T47D (cell line): Measurements from ENCODE around the gene PRKACA.

Experiments
- DNase-seq, 2 experiments: peaks; one replicate each; pipeline versions ENCODE4 v3.0.0 to v3.0.0-alpha.2; 2011 to 2012; ENCODE audit warnings: low read depth in 1 of 2, low spot score in 1 of 2
- JUND ChIP-seq: IDR thresholded peaks from 2 replicates; pipeline ENCODE4 v1.6.1; 2012; ENCODE audit warnings: low read depth
- in situ Hi-C: cut with HindIII; loops from 2 replicates; pipeline ENCODE4 v1.10.0; 2016; ENCODE audit warnings: low sequenced_read_pairs, low pct_unique_long_range_greater_than_20kb

The PRKACA gene

DNA sequence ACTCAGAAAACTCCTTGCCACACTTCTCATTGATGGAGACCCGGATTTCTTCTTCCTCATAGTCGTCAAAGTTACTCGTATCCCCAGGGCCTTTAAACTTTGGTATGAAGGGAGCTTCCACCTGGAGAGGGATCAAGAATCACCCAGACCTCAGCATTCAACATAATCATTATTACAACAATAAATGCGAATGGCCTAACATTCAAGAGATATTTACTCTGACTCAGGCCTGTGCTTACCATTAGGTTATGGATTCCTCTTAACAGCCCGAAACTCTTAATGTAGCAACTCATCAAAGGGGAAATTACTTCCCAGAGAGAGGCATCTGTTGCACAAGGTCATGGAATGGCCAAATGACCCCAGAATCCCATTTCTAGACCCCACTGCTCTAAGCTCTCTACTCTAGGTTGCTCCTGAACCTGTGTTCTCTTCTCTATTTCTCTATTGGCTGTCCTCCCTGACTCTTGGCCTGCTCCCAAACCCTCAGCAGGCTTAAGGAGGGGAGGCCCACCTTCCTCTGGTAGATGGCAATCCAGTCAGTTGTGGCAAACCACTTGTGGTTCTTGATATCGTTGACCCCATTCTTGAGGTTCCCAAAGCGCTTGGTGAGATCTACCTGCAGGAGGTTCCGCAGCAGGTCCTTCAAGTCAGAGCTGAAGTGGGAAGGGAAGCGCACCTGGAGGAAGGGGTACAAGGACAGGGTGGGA, 24.3 kb downstream of the PRKACA start:
- in situ Hi-C loops: no loop called here
- no peak for DNase-seq
- TF ChIP-seq JUND: no peak

DNA sequence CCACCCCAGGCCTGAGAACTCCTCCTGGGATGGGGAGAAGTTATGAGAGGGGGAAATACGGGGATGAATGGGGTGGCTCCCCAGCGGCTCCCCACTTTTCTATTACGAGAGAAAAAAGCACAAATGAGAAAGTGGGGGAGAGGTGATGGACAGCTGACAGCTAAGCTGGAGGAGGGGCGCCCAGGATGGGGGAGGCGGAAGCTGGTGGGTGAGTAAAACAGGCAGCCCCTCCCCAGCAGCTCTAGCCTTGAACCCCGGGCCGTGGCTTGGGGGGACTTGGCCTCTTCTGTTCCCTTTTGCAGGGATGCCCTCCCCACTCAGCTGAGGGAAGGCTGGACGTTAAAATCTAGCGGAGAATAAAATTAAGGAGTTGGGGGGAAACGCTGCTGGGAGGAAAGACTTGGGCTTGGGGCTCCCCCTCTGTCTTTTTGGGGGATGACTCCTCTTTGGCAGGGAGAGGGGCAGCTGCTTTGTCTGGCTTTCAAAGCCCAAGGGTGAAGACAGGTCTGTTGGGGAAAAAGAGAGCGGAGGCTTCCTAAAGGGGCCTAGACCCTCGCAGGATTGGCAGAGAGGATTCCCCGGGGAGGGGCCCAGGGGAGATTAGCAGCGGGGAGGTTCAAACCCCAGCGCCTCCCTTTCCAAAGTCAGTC, 25.6 kb downstream of the PRKACA start:
- no peak for DNase-seq
- TF ChIP-seq JUND: no peak
- in situ Hi-C loops: no loop called here

DNA sequence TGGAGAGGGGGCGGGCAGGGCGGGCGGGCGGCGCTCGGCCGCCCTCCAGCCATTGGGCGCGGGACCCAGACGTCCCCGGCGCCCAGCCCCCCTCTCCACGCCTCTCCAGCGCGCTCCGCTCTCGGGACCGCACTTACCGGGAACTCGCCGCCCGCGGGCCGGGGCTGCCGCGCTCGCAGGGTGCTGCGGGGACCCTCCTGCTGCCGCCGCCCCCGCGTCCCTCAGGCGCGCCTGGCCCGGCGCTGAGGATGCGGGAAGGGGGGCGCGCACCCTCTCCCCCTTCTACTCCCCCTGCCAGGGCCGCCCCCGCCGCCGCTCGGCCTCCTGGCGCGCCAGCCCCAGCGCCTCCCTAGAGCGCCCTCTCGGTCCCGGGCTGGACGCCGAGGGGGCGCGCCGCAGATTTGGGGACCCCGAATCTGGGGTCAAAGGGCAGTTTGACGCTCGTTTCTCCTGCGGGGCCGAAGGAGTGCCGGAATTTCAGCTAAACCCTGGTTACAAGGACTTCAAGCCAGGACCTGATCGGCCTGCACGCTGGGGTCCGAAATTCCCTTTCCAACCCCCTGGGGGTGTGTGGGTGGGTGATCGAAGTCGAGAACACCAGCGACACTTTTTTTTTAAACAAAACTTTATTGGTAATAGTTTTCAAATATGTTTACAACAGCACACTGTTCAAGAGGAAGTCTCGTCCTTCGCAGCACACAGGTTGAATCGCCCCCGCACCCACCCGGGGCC, 26.3 kb downstream of the PRKACA start:
- in situ Hi-C loops: no loop called here
- TF ChIP-seq JUND: no peak
- DNase-seq: peak; percentile 51 to 78

DNA sequence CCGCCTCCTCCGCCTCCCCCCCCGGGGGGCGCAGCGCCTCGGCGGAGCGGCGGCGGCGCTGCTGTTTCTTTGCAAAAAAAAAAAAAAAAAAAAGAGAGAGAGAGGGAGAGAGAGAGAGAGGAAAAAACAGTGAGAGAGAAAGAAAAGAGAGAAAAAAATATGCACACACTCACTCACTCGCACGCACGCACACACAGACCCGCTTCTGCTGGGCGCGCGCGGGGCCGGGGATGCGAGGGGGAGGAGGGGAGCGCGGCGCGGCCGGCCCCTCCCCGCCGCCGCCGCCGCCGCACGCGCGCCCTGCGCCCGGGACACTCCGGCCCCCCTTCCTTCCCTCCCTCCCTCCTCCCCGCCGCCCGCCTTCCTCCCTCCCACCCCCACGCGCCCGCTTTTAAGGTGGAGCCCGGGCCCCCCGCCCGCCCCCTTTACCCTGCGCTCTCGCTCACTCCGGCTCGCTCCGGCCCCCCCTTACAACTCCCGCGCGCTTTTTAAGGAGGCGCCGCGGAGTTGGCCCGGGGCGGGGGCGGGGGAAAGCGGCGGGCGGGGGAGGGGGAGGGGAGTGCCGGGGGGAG, 27.0 kb downstream of the PRKACA start, which contains the start of gene SAMD1:
Gene SAMD1 (minus strand): TSS at position 243 of the 572 bp plus-strand sequence.
- DNase-seq: peak; percentile 45 to 91
- TF ChIP-seq JUND: no peak
- in situ Hi-C loops: no loop called here

DNA sequence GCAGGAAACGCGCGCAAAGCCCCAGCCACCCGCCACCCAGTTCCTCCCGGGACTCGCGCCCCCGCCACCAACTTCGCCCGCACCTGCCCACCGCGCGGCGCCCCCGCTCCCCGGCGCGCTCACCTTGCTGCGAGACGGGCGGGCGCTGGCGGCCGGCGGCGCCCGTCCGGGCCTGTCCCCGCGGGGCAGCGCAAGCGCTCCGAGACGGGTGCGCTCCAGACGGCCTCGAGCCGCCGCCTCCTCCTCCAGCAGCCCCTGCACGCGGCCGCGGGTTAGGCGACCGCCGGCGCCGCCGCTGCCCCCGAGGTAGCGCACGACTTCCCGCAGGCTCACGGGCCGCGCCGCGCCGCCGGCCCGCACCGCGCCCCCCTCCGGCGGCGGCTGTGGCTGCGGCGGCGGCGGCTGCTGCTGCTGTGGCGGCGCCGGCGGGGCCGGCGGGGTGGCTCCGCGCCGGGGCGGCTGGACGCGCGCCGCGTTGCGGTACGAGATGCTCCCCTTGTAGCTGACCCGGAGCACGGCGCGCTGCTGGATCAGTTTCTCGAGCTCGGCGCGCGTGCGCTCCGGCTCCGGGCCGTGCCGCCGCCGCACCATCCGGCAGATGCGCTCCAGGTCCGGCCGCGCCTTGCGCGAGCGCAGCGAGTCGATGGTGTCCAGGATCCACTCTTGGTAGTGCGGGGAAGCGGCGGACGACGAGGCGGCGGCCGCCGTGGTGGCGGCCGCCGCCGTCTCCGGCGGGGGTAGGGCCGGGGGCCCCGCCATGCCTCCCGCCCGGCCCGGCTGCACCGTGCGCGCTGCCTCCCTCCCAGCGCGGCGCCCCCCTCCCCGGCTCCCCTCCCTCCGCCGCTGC, 27.7 kb downstream of the PRKACA start:
- TF ChIP-seq JUND: no peak
- in situ Hi-C loops: no loop called here
- peak in 1 of 2 experiments; percentile 53 for DNase-seq

DNA sequence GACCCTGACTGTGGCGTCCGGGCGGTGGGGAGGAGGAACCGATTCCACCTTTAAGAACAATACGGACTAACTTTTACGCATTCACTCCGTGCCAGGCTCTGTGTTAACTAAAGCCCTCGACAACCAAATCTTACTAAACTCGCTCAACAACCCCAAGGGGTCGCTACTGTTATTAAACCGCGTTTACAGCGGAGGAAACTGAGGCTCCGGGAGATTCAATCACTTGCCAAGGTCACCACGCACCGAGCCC, 28.2 kb downstream of the PRKACA start:
- TF ChIP-seq JUND: no peak
- in situ Hi-C loops: no loop called here
- no peak for DNase-seq

DNA sequence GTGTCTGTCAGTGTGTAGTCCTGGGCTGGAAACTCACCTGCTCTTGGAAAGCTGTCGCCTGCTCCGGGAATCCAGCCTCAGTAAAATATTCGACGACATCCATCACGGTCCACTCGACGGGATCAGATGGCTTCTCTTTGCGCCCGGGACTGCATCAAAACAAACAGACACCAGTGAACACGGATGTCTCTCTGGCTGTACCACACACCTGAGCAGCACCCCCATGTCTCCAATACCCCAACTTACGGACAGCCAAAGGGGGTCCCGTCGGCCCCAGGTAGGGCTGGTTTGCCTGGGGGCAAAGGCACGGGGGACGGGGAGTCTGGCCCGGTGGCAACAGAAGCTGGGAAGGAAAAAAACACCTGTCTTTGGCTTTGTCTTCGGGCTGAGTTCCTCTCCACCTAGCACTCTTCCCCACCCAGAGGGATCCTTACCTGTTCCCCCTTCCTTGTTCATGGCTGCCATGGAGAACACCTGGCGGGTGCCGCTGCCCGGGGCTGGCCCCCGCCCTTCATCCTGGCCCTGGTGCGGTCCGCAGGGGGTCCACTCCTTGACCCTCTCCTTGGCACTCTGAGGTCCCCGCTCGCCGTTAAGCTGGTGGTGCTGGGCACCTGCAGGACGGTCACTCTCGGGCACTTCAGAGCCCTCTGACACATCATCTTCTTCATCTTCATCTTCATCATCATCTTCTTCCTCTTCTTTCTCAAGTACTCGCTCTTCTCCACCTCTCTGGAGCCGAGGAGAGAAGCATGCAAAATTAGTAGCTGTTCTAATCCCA, 28.7 kb downstream of the PRKACA start:
- in situ Hi-C loops: no loop called here
- no peak for TF ChIP-seq JUND
- DNase-seq: no peak

DNA sequence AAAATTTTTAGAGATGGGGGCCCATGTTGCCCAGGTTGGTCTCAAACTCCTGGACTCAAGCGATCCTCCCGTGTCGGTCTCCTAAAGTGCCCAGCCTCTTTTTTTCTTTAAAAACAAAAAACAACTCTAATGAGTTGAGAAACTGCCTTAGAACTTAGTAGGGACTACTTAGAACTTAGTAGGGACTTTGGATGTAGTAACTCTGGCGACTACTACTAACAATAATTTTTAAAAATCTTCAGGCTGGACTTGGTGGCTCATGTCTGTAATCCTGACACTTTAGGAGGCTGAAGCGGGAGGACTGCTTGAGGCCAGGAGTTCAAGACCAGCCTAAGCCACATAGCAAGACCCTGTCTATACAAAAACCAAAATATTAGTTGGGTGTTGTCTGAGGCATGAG, 31.5 kb downstream of the PRKACA start:
- in situ Hi-C loops: no loop called here
- no peak for DNase-seq
- TF ChIP-seq JUND: no peak

DNA sequence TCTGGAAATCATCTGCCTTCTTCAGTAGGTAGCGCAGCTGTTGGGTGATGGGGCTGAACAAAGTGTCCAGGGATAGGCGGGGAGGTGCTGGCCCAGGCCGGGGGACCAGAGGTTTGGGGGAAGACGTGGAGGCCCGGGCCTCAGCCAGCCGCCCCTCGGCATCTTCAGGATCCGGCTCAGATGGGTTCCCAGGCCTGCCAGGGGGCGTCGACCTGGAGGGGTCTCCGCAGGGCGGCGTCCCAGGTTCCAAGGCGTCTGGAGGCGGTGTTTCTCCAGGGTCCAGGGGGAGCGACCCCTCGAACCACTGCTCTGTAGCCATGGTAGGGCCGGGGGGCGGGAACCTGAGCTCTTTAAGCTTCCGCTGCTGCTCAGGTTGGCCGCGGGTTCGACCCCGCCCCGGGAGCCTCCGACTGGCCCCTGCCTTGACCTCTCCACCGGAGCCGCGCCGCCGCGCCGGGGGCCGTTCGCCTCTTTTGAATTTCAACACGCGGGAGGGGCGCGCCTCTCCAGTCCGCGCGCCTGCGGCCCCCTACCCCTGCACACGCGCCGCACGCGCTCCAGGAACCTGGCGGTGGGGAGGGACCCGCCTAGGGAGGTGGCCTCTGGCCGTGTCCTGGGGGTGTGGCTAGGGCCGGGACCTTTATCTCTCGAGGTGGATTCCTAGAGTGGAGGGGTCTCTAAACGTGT, 32.1 kb downstream of the PRKACA start, which contains the start of gene C19orf67:
Gene C19orf67 (minus strand): TSS at position 475 of the 687 bp plus-strand sequence. CDS start 156 bp downstream, at position 319.
- no peak for DNase-seq
- in situ Hi-C loops: no loop called here

DNA sequence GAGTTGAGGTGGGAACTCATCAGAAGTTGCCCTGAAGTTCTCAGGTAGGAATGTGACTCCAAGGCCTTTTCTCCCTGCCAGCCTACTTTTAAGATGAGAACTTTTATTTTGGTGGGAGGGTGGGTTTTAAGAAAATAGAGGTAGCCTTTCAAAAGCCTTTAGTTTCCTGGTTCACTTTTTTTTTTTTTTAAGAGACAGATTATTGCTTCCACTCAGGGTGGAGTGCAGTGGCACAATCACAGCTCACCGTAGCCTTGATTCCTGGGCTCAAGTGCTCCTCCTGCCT, 34.9 kb downstream of the PRKACA start:
- TF ChIP-seq JUND: no peak
- no peak for DNase-seq
- in situ Hi-C loops: no loop called here

More for the DNA sequence above, 32.1 kb downstream of the PRKACA start, which contains the start of gene C19orf67:
- TF ChIP-seq JUND: no peak
